ENCODE results near the gene MXD1. TPM values are rescaled to one million over a fixed set of nuclear protein-coding genes. Genes with fewer than 3 reads are reported as not detected.

The MXD1 gene
- total and polyA plus RNA-seq, 9 of the 15 experiments (the other 6 are each of a cell fraction or from before 2014, with no cell fraction given), result 6.7 to 35.9 (median 11.0) TPM

DNA sequence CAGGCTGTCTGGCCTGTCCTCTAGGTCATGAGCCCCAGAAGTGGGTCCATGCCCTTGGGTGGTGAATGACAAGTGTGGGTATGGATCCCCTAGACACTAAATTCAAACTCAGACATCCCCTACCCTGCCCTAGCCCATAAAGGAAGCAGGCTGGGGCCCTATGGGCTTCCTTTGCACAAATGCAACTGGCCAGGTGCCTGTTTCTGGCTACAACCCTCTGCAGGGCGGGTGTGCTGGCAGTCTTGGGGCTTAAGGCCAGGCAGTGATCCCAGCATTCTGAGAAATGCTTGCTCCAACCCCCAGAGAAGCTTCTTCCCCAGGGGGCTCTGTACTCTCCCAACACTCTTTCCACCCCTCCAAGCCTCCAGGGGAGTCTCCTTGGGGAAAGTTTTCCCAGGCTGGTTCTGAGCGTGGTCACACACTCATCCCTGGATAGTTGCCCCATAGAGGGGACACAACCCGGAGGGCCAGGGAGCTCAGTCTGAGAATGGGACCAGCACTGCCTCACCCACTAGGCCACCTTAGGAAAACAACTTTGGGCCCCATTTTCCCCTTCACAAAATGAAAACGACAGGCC is 63.1 kb downstream of the MXD1 start (continued):
- TF ChIP-seq, protein P1, sequence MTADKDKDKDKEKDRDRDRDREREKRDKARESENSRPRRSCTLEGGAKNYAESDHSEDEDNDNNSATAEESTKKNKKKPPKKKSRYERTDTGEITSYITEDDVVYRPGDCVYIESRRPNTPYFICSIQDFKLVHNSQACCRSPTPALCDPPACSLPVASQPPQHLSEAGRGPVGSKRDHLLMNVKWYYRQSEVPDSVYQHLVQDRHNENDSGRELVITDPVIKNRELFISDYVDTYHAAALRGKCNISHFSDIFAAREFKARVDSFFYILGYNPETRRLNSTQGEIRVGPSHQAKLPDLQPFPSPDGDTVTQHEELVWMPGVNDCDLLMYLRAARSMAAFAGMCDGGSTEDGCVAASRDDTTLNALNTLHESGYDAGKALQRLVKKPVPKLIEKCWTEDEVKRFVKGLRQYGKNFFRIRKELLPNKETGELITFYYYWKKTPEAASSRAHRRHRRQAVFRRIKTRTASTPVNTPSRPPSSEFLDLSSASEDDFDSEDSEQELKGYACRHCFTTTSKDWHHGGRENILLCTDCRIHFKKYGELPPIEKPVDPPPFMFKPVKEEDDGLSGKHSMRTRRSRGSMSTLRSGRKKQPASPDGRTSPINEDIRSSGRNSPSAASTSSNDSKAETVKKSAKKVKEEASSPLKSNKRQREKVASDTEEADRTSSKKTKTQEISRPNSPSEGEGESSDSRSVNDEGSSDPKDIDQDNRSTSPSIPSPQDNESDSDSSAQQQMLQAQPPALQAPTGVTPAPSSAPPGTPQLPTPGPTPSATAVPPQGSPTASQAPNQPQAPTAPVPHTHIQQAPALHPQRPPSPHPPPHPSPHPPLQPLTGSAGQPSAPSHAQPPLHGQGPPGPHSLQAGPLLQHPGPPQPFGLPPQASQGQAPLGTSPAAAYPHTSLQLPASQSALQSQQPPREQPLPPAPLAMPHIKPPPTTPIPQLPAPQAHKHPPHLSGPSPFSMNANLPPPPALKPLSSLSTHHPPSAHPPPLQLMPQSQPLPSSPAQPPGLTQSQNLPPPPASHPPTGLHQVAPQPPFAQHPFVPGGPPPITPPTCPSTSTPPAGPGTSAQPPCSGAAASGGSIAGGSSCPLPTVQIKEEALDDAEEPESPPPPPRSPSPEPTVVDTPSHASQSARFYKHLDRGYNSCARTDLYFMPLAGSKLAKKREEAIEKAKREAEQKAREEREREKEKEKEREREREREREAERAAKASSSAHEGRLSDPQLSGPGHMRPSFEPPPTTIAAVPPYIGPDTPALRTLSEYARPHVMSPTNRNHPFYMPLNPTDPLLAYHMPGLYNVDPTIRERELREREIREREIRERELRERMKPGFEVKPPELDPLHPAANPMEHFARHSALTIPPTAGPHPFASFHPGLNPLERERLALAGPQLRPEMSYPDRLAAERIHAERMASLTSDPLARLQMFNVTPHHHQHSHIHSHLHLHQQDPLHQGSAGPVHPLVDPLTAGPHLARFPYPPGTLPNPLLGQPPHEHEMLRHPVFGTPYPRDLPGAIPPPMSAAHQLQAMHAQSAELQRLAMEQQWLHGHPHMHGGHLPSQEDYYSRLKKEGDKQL (CRISPR knock-in tag; IDR thresholded peaks at IDR 0.05; ENCODE audit: borderline replicate concordance), result no peak
- TF ChIP-seq, protein P2, sequence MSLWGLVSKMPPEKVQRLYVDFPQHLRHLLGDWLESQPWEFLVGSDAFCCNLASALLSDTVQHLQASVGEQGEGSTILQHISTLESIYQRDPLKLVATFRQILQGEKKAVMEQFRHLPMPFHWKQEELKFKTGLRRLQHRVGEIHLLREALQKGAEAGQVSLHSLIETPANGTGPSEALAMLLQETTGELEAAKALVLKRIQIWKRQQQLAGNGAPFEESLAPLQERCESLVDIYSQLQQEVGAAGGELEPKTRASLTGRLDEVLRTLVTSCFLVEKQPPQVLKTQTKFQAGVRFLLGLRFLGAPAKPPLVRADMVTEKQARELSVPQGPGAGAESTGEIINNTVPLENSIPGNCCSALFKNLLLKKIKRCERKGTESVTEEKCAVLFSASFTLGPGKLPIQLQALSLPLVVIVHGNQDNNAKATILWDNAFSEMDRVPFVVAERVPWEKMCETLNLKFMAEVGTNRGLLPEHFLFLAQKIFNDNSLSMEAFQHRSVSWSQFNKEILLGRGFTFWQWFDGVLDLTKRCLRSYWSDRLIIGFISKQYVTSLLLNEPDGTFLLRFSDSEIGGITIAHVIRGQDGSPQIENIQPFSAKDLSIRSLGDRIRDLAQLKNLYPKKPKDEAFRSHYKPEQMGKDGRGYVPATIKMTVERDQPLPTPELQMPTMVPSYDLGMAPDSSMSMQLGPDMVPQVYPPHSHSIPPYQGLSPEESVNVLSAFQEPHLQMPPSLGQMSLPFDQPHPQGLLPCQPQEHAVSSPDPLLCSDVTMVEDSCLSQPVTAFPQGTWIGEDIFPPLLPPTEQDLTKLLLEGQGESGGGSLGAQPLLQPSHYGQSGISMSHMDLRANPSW (CRISPR knock-in tag; IDR thresholded peaks at IDR 0.05), result no peak
- TF ChIP-seq GABPA (tag; conservative IDR thresholded peaks at IDR 0.05; ENCODE audit: low read depth) (no peak), IRF2 (CRISPR knock-in tag; IDR thresholded peaks at IDR 0.05) (no peak), PTTG1 (tag; IDR thresholded peaks at IDR 0.05; ENCODE audit: low read depth) (no peak), CSDE1 (IDR thresholded peaks at IDR 0.05) (no peak), MTA1 (IDR thresholded peaks at IDR 0.05; ENCODE audit: borderline replicate concordance) (no peak), ZBED1 (IDR thresholded peaks at IDR 0.05) (no peak), ZNF316 (IDR thresholded peaks at IDR 0.05) (no peak)
- TF ChIP-seq, protein P3, sequence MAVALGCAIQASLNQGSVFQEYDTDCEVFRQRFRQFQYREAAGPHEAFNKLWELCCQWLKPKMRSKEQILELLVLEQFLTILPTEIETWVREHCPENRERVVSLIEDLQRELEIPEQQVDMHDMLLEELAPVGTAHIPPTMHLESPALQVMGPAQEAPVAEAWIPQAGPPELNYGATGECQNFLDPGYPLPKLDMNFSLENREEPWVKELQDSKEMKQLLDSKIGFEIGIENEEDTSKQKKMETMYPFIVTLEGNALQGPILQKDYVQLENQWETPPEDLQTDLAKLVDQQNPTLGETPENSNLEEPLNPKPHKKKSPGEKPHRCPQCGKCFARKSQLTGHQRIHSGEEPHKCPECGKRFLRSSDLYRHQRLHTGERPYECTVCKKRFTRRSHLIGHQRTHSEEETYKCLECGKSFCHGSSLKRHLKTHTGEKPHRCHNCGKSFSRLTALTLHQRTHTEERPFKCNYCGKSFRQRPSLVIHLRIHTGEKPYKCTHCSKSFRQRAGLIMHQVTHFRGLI (CRISPR knock-in tag; IDR thresholded peaks at IDR 0.05), result no peak
- TF ChIP-seq, protein P4, sequence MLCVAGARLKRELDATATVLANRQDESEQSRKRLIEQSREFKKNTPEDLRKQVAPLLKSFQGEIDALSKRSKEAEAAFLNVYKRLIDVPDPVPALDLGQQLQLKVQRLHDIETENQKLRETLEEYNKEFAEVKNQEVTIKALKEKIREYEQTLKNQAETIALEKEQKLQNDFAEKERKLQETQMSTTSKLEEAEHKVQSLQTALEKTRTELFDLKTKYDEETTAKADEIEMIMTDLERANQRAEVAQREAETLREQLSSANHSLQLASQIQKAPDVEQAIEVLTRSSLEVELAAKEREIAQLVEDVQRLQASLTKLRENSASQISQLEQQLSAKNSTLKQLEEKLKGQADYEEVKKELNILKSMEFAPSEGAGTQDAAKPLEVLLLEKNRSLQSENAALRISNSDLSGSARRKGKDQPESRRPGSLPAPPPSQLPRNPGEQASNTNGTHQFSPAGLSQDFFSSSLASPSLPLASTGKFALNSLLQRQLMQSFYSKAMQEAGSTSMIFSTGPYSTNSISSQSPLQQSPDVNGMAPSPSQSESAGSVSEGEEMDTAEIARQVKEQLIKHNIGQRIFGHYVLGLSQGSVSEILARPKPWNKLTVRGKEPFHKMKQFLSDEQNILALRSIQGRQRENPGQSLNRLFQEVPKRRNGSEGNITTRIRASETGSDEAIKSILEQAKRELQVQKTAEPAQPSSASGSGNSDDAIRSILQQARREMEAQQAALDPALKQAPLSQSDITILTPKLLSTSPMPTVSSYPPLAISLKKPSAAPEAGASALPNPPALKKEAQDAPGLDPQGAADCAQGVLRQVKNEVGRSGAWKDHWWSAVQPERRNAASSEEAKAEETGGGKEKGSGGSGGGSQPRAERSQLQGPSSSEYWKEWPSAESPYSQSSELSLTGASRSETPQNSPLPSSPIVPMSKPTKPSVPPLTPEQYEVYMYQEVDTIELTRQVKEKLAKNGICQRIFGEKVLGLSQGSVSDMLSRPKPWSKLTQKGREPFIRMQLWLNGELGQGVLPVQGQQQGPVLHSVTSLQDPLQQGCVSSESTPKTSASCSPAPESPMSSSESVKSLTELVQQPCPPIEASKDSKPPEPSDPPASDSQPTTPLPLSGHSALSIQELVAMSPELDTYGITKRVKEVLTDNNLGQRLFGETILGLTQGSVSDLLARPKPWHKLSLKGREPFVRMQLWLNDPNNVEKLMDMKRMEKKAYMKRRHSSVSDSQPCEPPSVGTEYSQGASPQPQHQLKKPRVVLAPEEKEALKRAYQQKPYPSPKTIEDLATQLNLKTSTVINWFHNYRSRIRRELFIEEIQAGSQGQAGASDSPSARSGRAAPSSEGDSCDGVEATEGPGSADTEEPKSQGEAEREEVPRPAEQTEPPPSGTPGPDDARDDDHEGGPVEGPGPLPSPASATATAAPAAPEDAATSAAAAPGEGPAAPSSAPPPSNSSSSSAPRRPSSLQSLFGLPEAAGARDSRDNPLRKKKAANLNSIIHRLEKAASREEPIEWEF (CRISPR knock-in tag; IDR thresholded peaks at IDR 0.05), result 0 out of 2 replicates have a peak, but pooled peaks have one; percentile 75
- TF ChIP-seq, protein P5, sequence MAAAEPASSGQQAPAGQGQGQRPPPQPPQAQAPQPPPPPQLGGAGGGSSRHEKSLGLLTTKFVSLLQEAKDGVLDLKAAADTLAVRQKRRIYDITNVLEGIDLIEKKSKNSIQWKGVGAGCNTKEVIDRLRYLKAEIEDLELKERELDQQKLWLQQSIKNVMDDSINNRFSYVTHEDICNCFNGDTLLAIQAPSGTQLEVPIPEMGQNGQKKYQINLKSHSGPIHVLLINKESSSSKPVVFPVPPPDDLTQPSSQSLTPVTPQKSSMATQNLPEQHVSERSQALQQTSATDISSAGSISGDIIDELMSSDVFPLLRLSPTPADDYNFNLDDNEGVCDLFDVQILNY (CRISPR knock-in tag; IDR thresholded peaks at IDR 0.05), result no peak

All from K562 (cell line).